Natural killer cell (primary cell): ENCODE data around the gene CTDSP2. TPM values are rescaled to one million over a fixed set of nuclear protein-coding genes. Genes with fewer than 3 reads are reported as not detected.
"Not testable (repeated sequence)": the region's sequence is repeated elsewhere in the genome, so short reads cannot be mapped to it uniquely, and the experiment has no call there.

Experiments used
- ATAC-seq, 3 donors: fragments of 150-1000 bp in 2 of 3; fragments of 200-7000 bp in 1 of 3; cut with Tn5 transposase; 1 replicate in 1 of 3; 2 replicates in 2 of 3; pipeline ENCODE4 v1.10.0; 2021; ENCODE audit warnings: mild to moderate bottlenecking in 2 of 3, moderate library complexity in 2 of 3
- DNase-seq, 2 donors: peaks; one replicate each; pipeline versions ENCODE4 v3.0.0 to v3.0.0-alpha.2; 2013 to 2021; ENCODE audit warnings: mixed read lengths in 1 of 2
- H3K27ac ChIP-seq: one replicate; pipeline ENCODE4 v1.5.1; 2013; ENCODE audit warnings: mild to moderate bottlenecking, low read length
- H3K27me3 ChIP-seq: one replicate; pipeline ENCODE4 v1.6.1; 2013; ENCODE audit warnings: low read length; ENCODE audit not compliant: control insufficient read depth, insufficient read depth
- H3K36me3 ChIP-seq: one replicate; pipeline ENCODE4 v1.6.1; 2013; ENCODE audit warnings: low read length; ENCODE audit not compliant: control insufficient read depth, insufficient read depth
- H3K4me1 ChIP-seq: one replicate; pipeline ENCODE4 v1.6.1; 2013; ENCODE audit warnings: low read length; ENCODE audit not compliant: control insufficient read depth, insufficient read depth
- H3K4me3 ChIP-seq: one replicate; pipeline ENCODE4 v1.5.1; 2013; ENCODE audit warnings: low read length
- H3K9me3 ChIP-seq: one replicate; pipeline ENCODE4 v1.6.1; 2013; ENCODE audit warnings: low read length; ENCODE audit not compliant: control insufficient read depth, insufficient read depth
- H3K27ac Mint-ChIP-seq, 2 donors: one replicate each; pipeline ENCODE4 v1.8.0; 2022; ENCODE audit warnings: mild to moderate bottlenecking in 2 of 2, mixed read lengths in 2 of 2, moderate library complexity in 1 of 2
- H3K27me3 Mint-ChIP-seq, 2 donors: one replicate each; pipeline ENCODE4 v1.8.0; 2022; ENCODE audit warnings: low read depth in 2 of 2, mixed read lengths in 2 of 2
- H3K36me3 Mint-ChIP-seq: one replicate; pipeline ENCODE4 v1.8.0; 2022; ENCODE audit warnings: mixed read lengths
- H3K4me1 Mint-ChIP-seq, 2 donors: one replicate each; pipeline ENCODE4 v1.8.0; 2022; ENCODE audit warnings: mixed read lengths in 2 of 2
- H3K4me3 Mint-ChIP-seq: one replicate; pipeline ENCODE4 v1.8.0; 2022; ENCODE audit warnings: mild to moderate bottlenecking, moderate library complexity, mixed read lengths
- H3K9me3 Mint-ChIP-seq, 2 donors: one replicate each; pipeline ENCODE4 v1.8.0; 2022; ENCODE audit warnings: mixed read lengths in 2 of 2
- CTCF ChIP-seq: fragments of 200-600 bp; IDR thresholded peaks from one replicate; pipeline ENCODE4 v1.8.0; 2022; ENCODE audit warnings: antibody characterized with exemption
- WGBS: methylation state at CpG from one replicate; pipeline ENCODE4 v1.1.7; 2013; ENCODE audit warnings: missing lambda C conversion rate; ENCODE audit not compliant: insufficient coverage; 5-methylcytosine and 5-hydroxymethylcytosine counted together
- intact Hi-C: fragments of 100-400 bp; cut with micrococcal nuclease; formaldehyde crosslinking; loops from one replicate; pipeline ENCODE4 v1.14.2; 2022
- total RNA-seq, 4 donors: library from RNA; stranded (reverse); fragments of 120-200 nt in 1 of 4; gene quantifications; one replicate each; pipeline versions ENCODE4 v1.2.3 to v1.2.4, GENCODE V29; 2013 to 2022

The CTDSP2 gene
- total RNA-seq, 3 donors from 2014 or later (not counting 1 experiment from before 2014, with no cell fraction given): 93.8 to 135 (median 123) TPM

- intact Hi-C loops: no loop called here
- no peaks in the 10 kb centered on the region for H3K36me3 ChIP-seq
- Mint-ChIP-seq H3K4me3 (no peak overlapping the region), H3K9me3 (no peaks in the 10 kb centered on the region), H3K36me3 (no peaks in the 10 kb centered on the region), H3K27ac (no peak overlapping the region), H3K4me1 (peaks cover 4 to 10% of the 10 kb centered on the region in 2 donors), H3K27me3 (peaks cover 25 to 32% of the 10 kb centered on the region in 2 donors)
- H3K27me3 ChIP-seq: peaks cover 18% of the 10 kb centered on the region
- DNase-seq: no peak
- no peak for ATAC-seq
- 63% methylated on average over 1 of the region's 1 CpG for WGBS
- H3K9me3 ChIP-seq: no peaks in the 10 kb centered on the region
- no peak for TF ChIP-seq CTCF
- H3K4me3 ChIP-seq: no peak overlapping the region
- peaks cover 6% of the 10 kb centered on the region for H3K4me1 ChIP-seq
- no peak overlapping the region for H3K27ac ChIP-seq
Observed at GRCh38 chr12:57863676-57864075, 17.1 kb upstream of the CTDSP2 start.

GRCh38 chr12:57861967-57862366 is 15.4 kb upstream of the CTDSP2 start:
- no peak for TF ChIP-seq CTCF
- peaks cover 6% of the 10 kb centered on the region for H3K4me1 ChIP-seq
- peaks cover 4 to 10% of the 10 kb centered on the region in 2 donors for H3K4me1 Mint-ChIP-seq
- H3K4me3 Mint-ChIP-seq: no peak overlapping the region
- intact Hi-C loops: no loop called here
- no peaks in the 10 kb centered on the region for H3K9me3 Mint-ChIP-seq
- H3K4me3 ChIP-seq: no peak overlapping the region
- H3K27me3 Mint-ChIP-seq: peaks cover 27 to 36% of the 10 kb centered on the region in 2 donors
- DNase-seq: no peak
- H3K27me3 ChIP-seq: peaks cover 18% of the 10 kb centered on the region
- no peak for ATAC-seq
- H3K9me3 ChIP-seq: no peaks in the 10 kb centered on the region
- H3K27ac Mint-ChIP-seq: no peak overlapping the region
- WGBS: 78% methylated on average over 3 of the region's 4 CpGs
- no peaks in the 10 kb centered on the region for H3K36me3 ChIP-seq
- no peak overlapping the region for H3K27ac ChIP-seq
- no peaks in the 10 kb centered on the region for H3K36me3 Mint-ChIP-seq

GRCh38 chr12:57860883-57861282 is 14.4 kb upstream of the CTDSP2 start:
- H3K36me3 Mint-ChIP-seq: not testable (repeated sequence)

GRCh38 chr12:57859121-57859520 is 12.6 kb upstream of the CTDSP2 start:
- no peak for DNase-seq
- H3K27ac ChIP-seq: no peak overlapping the region
- peaks cover 2% of the 10 kb centered on the region for H3K27me3 ChIP-seq
- Mint-ChIP-seq H3K4me1 (no peaks in the 10 kb centered on the region), H3K9me3 (no peaks in the 10 kb centered on the region), H3K4me3 (no peak overlapping the region), H3K36me3 (no peaks in the 10 kb centered on the region), H3K27ac (no peak overlapping the region), H3K27me3 (peaks cover 47 to 50% of the 10 kb centered on the region in 2 donors)
- no peaks in the 10 kb centered on the region for H3K4me1 ChIP-seq
- no peaks in the 10 kb centered on the region for H3K9me3 ChIP-seq
- no peak for TF ChIP-seq CTCF
- intact Hi-C loops: no loop called here
- ATAC-seq: no peak
- H3K4me3 ChIP-seq: no peak overlapping the region
- 60% methylated on average over 1 of the region's 5 CpGs for WGBS
- H3K36me3 ChIP-seq: no peaks in the 10 kb centered on the region

More at GRCh38 chr12:57860883-57861282, 14.4 kb upstream of the CTDSP2 start:
- H3K9me3 Mint-ChIP-seq, DNase-seq, H3K27ac ChIP-seq, H3K4me3 Mint-ChIP-seq, intact Hi-C loops, H3K27ac Mint-ChIP-seq, H3K36me3 ChIP-seq, ATAC-seq, H3K9me3 ChIP-seq, H3K4me3 ChIP-seq, H3K4me1 ChIP-seq: not testable (repeated sequence)
- 94% methylated on average over 5 of the region's 5 CpGs for WGBS
- H3K27me3 Mint-ChIP-seq: peaks cover 38 to 46% of the 10 kb centered on the region in 2 donors
- peaks cover 4 to 10% of the 10 kb centered on the region in 2 donors for H3K4me1 Mint-ChIP-seq
- H3K27me3 ChIP-seq: peaks cover 15% of the 10 kb centered on the region

- ATAC-seq, H3K27ac ChIP-seq, H3K27me3 ChIP-seq, H3K27ac Mint-ChIP-seq, H3K9me3 Mint-ChIP-seq, H3K36me3 ChIP-seq, H3K4me1 ChIP-seq, H3K4me3 Mint-ChIP-seq, DNase-seq, H3K4me3 ChIP-seq, H3K36me3 Mint-ChIP-seq, H3K4me1 Mint-ChIP-seq, intact Hi-C loops, H3K9me3 ChIP-seq: not testable (repeated sequence)
- peaks cover 54 to 56% of the 10 kb centered on the region in 2 donors for H3K27me3 Mint-ChIP-seq
- WGBS: 92% methylated on average over 7 of the region's 7 CpGs
Observed at GRCh38 chr12:57858123-57858522, 11.6 kb upstream of the CTDSP2 start.
